CD4-positive, alpha-beta T cell treated with Interleukin-12 subunit alpha and Interleukin-12 subunit beta, for 1 hour (primary cell): ENCODE results near the gene LASP1.
A peak's percentile ranks its signal among the peaks of the same experiment; 100 is the strongest.
"Not testable (repeated sequence)": the region's sequence is repeated elsewhere in the genome, so short reads cannot be mapped to it uniquely, and the experiment has no call there.

Experiments used
- DNase-seq: peaks from one replicate; pipeline ENCODE4 v3.0.0-alpha.2; 2020

The LASP1 gene, protein sequence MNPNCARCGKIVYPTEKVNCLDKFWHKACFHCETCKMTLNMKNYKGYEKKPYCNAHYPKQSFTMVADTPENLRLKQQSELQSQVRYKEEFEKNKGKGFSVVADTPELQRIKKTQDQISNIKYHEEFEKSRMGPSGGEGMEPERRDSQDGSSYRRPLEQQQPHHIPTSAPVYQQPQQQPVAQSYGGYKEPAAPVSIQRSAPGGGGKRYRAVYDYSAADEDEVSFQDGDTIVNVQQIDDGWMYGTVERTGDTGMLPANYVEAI

DNA sequence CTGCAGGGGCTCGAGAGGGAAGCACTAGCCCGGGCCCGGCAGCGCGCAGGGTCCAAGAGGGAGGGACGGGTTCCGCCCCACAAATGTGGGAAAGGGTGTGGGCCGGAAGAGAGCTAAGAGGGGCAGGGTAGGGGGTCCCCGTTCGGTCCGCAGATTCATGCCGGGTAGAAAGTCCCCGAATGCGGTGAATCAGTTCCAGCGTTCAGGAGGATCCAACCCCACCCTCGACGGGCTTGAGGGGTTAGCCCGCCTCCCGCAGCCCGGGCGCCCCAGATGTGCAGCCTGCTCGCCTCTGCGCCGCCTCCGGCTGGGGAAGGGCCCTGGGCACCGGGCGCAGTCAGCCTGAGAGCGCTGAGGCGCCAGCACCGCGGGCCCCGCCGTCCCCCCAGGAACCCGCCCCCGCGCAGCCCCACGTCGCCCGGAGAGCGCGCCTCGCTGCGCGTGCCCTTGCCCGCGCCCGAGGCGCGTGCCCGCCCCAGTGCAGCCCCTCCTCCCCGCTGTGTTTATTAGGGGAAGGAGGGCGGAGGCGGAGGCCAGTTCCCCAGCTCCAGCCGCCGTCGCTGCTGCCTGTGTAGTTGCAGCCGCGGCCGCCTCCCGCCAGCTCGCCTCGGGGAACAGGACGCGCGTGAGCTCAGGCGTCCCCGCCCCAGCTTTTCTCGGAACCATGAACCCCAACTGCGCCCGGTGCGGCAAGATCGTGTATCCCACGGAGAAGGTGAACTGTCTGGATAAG is at the start of gene LASP1:
Gene LASP1, plus strand, starts transcription at position 533 of the 733 bp plus-strand sequence. Its CDS starts 132 bp downstream, at position 665.
- DNase-seq, result peak; percentile 91

- DNase-seq, result peak; percentile 98
Measured at GRCh38 chr17:38824899-38825761, 44.7 kb upstream of the LASP1 start, which contains the start of gene CWC25. CWC25 (minus strand) TSS chr17:38825321; CDS start chr17:38825183, 138 bp downstream.

DNA sequence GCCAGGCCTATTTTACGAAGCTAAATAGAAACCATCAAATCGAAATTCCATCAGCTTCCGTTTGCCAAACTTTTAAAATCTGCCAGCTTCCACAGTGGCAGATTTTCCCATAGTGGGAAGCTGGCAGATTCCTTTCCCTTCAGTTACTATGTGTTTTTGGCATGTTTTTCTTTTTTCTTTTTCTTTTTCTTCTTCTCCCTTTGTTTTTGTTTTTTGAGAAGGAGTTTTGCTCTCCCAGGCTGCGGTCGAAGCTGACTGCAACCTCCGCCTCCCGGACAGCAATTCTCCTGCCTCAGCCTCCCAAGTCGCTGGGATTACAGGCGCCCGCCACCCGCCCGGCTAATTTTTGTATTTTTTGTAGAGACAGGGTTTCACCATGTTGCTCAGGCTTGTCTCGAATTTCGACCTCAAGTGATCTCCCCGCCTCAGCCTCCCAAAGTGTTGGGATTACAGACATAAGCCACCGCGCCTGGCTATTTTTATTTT is 44.1 kb upstream of the LASP1 start:
- no peak for DNase-seq

GRCh38 chr17:38844261-38844757 is 25.5 kb upstream of the LASP1 start:
- no peak for DNase-seq

GRCh38 chr17:38848557-38848891 is 21.3 kb upstream of the LASP1 start:
- no peak for DNase-seq

DNA sequence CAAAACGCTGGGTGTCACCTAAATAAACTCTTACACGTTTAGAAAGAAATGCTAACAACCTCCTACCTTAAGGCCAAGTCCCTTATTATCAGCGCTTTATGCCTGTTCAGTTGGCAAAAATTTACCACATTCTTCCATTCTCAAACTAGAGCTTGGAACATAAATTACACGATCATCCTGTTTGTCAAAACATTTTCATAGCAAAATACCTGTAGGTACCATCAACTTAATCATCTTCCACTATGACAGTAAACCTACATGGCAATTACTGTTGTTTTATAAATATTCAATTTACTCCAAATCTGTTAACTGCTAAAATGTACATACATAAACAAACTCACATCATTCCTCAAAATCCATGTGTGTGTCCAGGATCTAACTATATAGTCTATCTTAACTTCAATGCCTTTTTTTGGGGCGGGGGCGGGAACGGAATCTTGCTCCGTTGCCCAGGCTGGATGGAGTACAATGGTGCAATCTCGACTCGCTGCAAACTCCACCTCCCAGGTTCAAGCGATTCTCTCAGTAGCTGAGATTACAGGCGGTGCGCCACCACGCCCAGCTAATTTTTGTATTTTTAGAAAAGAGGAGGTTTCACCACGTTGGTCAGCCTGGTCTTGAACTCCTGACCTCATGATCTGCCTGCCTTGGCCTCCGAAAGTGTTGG is 20.8 kb upstream of the LASP1 start:
- no peak for DNase-seq

GRCh38 chr17:38850374-38850773 is 19.5 kb upstream of the LASP1 start:
- no peak for DNase-seq

DNA sequence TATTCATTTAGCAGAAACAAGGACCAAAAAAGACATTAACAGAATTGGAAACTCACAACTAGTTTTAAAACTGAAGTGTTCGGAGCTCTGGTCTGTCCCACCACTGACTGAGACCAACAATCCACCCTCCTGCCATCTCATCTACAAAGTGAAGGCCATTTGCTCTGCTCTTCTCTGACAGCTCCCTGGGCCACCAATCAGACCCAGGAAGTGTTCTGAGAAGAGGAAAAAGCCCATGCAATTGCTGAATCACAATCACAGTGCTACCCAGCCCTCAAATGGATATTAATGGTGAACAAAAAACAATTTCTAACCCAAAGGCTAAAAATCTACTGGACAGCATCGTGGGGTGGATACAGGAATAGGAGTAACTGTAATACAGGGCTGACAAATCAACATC is 18.4 kb upstream of the LASP1 start:
- DNase-seq, result no peak

GRCh38 chr17:38852771-38853291 is 17.0 kb upstream of the LASP1 start:
- peak; percentile 65 for DNase-seq

- DNase-seq, result peak; percentile 94
Measured at GRCh38 chr17:38853292-38854219, 16.3 kb upstream of the LASP1 start, which contains the start of gene RPL23. RPL23 (minus strand) TSS chr17:38853721; CDS start chr17:38853710, 11 bp downstream.

- not testable (repeated sequence) for DNase-seq
Measured at GRCh38 chr17:38855101-38855714, 14.7 kb upstream of the LASP1 start.

DNA sequence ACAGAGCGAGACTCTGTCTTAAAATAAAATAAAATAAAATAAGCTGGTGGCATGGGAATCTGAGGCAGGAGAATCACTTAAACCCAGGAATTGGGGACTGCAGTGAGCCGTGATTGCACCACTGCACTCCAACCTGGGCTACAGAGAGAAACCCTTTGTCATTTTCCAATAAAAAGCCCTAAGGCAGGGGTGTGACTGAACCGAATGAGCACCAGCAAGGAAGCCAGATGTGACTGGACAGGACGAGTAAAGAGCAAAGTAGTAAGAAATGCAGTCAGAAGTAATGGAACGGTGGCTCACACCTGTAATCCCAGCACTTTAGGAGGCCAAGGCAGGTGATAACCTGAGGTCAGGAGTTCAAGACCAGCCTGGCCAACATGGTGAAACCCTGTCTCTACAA is 12.6 kb upstream of the LASP1 start:
- DNase-seq, result no peak

DNA sequence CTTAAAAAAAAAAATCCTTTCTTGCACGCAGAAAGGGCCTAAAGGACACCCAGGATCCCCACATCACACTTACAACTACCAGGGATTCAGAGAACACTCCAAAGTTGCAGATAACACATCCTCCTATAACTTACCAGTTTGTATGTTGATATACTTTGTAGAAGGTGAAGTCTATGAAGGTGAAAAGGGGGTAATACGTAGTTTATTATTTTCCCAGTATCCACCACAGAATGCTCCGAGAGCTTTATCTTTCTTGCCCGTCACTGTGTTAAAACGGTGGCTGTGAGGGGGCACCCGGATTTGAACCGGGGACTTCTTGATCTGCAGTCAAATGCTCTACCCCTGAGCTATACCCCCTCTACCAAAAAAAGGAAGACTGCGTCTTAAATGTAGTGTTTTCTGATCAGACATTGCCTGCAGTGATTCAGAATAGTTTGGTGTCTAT is 8.4 kb upstream of the LASP1 start:
- DNase-seq, result no peak

- no peak for DNase-seq
Measured at GRCh38 chr17:38864636-38865398, 5.0 kb upstream of the LASP1 start.

DNA sequence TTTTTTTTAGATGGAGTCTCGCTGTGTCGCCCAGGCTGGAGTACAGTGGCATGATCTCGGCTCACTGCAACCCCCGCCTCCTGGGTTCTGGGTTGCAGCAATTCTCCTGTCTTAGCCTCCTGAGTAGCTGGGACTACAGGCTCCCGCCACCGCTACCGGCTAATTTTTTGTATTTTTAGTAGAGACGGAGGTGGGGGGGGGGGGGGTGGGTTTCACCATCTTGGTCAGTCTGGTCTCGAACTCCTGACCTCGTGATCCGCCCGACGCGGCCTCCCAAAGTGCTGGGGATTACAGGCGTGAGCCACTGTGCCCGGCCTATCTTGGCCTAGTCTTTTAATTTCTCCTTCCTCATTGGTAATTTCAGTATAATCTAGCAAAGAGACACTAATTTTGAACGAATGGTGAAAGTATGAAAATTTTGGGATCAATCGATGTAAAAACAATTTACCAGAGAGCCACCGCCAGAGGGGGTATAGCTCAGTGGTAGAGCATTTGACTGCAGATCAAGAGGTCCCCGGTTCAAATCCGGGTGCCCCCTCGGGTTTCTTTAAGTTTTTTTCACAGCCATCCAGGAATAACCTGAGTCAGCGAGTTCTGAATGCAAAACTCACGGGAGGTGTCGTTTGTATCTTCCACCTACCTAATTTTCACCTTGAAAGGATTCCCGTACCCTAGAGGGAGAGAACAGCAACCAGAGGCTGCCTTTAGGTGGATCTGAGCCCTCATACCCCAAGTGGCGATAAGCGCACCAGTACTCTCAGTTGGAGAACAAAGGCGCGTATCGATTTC is 2.5 kb upstream of the LASP1 start:
- DNase-seq, result peak; percentile 77

DNA sequence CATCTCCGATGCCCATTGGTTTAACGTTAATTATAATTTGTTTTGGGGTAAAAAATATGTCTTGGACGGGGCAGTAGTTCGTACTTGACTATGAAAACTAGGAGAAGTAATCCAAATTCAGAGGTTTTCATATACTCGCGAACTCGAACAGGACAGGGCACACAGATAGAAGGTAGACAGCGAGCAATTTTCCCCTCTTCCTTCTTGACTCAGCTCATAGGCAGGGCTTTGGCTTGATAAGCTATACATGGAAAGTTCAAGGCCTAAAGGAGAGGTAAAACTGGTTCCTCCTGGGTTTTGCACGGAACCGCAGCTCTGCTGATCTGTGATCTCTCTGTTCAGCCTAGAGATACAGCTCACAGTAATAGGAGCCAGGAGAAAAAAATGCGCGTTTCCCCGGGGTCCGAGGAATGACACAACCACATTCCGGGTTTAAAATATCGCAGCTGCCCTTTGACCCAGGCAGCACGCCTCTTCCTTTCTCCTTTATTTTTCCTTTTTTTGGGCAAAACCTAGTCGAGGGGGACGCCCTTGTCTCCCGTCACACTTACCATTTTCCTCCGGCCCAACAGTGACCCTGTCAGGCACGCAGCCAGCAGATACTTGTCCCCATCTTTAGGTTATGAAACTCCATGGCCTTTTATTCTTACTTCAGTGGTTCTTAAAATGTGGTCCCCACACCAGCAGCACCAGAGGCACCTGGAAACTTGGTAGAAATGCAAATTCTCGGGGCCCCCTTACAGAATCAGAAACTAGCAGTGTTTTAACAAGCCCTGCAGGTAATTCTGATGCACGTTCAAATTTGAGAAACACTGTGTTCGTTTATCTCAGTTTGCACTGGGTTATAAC is 1.7 kb upstream of the LASP1 start:
- no peak for DNase-seq

DNA sequence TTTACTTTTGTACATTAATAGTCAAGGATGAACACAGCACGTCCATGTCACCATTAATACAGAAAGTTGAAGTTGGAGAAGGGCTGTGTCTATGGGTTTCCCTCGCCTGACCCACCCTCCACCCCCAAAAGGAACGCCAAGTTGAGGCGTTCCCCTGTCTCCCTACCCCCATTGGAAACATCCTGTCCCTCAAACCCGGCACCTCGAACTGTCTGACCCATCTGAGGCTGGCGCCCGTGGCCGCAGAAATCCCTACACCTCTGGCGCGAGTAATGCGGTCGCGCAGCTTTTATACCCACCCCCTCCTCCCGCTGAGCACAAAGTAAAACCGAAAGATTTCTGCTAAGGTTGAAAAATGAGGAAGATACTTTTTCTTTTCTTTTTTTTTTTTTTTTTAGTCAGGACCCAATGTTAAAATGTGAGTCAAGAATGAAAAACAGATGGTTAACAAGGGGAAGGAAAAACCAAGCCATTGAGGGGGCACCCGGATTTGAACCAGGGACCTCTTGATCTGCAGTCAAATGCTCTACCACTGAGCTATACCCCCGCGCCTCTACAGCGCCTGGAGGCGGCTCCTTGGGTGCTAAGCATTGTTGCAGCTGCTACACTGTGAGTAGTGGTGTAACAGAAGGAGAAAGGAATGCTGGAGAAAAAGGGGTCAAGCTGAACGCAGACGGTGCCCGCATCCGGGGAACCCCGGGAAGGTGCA is 887 bp upstream of the LASP1 start:
- peak; percentile 90 for DNase-seq
